ENCODE measurements around the gene AP3D1.

Gene AP3D1

DNA sequence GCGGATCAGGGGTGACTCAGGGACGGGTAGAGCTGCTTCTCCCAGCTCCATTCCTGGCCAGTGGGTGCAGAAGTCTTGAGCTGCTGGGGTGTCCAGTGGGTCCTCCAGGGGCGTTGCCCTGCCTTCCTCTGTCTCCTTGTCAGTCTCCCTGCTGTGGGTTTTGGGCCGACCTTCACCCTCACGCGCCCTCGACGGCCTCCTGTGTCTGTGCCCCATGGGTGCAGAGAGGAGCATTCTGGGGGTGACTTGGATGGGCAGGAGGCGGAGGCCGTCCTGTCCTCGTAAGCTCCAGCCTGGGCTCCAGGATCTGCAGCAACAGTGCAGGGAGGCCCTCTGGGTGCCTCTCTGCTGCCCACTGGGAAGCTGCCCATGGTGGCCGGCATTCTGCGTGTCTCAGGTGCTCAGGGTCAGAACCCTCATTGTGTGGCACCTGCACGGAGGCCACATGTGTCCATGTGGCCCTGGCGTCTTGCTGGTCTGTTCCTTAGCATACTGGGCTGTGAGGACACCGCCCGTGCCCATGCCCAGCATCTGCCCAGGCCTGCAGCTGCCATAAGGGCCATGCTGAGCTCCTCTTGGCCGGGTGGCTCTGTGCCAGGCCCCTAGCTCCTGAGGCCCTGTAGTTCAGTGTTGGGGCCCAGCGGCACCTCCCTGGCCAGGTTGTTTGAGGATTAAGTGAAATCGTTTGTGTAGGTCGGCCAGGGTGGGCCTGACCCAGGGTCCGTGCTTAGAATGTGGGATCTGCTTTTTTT, 29.7 kb upstream of the AP3D1 start:
- no peak for DNase-seq

DNA sequence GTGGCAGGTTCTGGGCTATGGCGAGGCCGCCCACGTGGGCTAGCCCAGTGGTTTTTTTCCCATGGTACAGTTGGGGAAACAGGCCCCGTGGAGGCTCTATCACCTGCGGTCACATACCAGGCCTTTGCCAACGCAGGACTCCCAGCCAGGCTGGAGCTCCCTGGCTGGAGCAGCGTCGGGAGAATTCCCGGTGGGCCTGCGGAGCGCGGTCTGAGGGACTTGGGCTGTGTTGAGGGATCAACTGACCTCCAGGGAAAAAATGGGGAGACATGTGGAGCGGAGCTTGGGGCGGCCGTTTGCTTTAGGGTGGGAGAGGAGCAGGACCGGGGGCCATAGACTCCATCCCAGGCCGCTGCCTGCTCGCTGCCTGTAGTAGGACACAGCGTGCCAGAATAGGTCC, 28.7 kb upstream of the AP3D1 start:
- DNase-seq, result no peak

DNA sequence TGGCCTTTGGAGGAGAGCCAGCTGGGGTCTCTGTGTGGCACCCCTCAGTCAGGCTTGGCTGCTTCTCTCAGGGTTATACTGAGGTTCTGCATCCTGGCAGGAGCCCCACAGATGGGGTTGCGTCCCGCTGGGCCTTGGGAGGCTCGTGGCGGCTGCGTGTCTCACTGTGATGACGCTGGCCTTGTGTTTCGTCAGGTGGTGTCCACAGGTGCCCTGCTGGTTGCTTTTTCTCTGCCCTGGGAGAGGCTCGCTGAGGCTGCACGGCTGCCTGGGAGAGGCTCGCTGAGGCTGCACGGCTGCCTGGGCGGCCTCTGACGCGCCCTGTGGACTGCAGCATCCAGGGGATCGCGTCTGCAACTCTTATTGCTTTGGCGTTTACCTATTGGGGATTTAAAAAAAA, 27.7 kb upstream of the AP3D1 start:
- DNase-seq, result no peak

GRCh38 chr19:2176337-2176994, 25.1 kb upstream of the AP3D1 start:
- no peak for DNase-seq

DNA sequence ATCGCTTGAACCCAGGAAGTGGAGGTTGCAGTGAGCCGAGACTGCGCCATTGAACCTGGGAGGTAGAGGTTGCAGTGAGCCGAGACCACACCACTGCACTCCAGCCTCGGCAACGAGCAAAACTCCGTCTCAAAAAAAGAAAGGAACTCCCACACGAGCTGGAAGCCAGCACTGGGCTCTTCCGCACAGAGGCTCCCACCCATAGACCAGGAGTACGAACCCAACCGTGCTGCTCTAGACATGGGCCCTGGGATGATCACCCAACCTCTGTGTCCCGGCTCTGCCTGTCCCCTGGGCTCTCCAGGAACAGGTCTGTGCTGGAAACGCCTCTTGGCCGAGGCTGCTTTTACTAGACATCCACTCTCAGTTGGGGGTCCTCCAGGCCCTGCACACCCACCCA, 24.4 kb upstream of the AP3D1 start:
- no peak for DNase-seq

DNA sequence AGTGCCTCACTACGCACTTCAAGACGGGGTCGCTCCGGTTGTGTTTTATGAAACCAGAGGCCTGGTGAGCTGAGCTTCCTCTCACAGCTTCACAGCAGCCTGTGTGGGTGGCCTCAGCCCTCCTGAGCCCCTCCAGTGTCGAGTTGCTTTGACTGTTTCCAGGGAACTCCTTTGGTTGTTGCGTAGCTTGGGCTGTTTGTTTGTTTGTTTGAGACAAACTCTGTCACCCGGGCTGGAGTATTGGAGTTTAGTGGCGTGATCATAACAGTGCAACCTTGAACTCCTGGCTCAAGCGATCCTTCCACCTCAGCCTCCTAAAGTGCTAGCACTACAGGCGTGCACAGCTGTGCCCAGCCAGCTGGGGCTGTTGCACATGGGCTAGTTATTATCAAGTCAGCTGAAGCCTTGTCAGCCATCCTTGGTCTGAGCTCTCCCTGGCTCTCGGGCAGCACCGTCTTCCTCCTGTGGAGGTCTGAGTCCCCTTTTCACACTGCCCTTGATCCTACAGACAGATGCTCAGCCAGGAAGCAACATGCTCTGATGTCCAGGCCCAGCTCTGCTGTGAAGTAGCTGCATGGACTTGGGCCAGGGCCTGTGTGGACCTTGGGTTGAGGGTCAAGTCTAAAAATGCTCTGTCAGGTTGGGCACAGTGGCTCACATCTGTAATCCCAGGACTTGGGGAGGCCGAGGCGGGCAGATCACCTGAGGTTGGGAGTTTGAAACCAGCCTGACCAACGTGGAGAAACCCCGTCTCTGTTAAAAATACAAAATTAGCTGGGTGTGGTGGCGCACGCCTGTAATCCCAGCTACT, 22.6 kb upstream of the AP3D1 start:
- no peak for DNase-seq

DNA sequence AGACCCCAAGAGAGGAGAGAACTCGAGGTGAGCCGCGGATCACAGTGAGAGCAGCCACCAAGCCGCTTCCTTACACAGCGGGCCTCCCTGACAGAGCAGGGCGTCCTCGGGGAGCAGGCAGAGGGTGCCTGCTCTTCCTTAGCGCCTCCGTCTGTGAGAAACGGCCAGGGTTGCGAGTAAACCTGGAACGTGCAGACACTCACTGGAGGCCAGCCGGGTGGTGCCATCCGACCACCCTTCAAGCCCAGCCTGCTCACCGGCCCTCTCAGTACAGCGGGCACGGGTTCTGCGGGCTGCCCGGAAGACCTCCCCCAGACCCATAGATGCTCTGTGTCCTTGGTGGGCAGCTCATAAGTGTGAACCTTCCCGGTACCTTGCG, 22.0 kb upstream of the AP3D1 start:
- no peak for DNase-seq

GRCh38 chr19:2171349-2172145, 20.2 kb upstream of the AP3D1 start:
- no peak for DNase-seq

DNA sequence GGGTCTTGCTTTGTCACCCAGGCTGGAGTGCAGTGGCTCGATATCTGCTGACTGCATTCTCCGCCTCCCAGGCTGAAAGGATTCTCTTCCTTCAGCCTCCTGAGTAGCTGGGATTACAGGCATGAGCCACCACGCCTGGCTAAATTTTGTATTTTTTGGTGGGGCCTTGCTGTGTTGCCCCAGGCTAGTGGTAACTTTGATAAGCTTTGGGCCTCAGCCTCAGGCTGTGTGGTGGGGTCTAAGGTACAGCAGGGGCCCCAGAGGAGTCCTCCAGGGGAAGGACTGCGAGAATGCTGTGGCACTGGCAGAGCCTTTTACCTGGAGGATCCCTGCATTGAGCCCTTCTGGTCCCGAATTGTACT, 19.6 kb upstream of the AP3D1 start:
- no peak for DNase-seq

GRCh38 chr19:2170219-2170618, 18.9 kb upstream of the AP3D1 start:
- no peak for DNase-seq

GRCh38 chr19:2168619-2169424, 17.5 kb upstream of the AP3D1 start:
- DNase-seq, result peak; percentile 17

- DNase-seq, result no peak
These were observed 16.7 kb upstream of the AP3D1 start for GRCh38 chr19:2167896-2168618.

GRCh38 chr19:2166741-2167738, 15.7 kb upstream of the AP3D1 start:
- DNase-seq, result peak; percentile 60

- no peak for DNase-seq
These were observed 12.9 kb upstream of the AP3D1 start for GRCh38 chr19:2164020-2164998.

DNA sequence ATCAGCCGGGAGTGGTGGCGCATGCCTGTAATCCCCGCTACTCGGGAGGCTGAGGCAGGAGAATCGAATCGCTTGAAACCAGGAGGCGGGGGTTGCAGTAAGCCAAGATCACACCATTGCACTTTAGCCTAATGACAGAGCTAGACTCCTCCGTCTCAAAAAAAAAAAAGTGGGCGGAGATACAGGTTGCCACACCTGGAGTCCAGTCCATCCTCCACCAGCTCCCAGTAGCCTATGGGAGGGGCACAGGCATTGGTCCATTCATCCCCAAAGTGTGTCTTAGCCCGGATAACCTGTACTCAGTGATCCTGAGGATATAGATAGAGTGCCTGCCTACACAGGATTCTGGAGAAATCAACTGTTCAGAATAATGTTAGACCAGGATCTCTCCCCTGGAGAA, 9.0 kb upstream of the AP3D1 start:
- no peak for DNase-seq

DNA sequence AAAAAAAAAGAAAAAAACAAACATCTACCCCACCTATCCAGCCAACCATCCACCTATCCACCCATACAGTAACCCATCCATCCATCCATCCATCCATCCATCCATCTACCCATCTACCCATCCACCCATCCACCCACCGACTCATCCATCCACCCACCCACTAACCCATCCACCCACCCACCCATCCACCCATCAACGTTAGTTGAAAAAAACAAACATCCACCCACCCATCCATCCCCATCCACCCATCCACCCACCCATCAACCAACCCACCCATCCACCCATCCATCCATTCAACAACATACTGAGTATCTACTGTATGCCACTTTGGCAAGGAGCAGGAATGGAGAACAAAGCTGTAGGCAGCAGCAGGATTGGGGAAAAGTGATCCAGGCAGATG, 6.1 kb upstream of the AP3D1 start:
- DNase-seq, result no peak

- DNase-seq, result no peak
These were observed 3.3 kb upstream of the AP3D1 start for GRCh38 chr19:2154587-2155075.

DNA sequence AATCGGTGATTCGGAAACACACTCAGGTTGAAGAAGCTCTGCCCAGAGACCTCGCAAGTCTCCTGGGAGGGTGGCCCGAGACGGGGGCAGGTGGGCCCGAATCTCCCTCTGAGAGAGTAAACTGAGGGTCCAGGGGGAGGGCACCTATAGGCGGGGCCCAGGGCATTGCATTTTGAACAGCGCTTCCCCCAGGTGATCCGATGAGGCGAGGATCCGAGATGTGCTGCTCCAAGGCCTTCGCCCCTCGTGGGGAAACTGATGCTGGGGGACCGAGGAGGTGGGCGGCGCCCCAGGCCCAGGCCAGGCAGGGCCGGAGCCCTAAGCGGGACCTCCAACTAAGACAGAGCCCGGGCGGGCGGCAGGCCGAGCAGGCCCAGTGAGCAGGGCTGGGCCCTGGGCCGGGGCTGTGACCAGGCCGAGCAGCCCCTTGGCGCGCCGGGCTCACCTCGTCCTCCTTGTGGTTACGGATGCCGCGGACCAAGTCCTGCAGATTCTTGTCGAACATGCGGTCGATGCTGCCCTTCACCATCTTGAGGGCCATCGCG, 500 bp downstream of the AP3D1 start:
- DNase-seq, result no peak
